ENCODE measurements around the gene FAM210A.

GRCh38 chr18:13676471-13676870, 49.9 kb downstream of the FAM210A start:
- TF ChIP-seq CTCF (IDR thresholded peaks at IDR 0.05) (no peak), POLR2A (IDR thresholded peaks at IDR 0.05) (no peak)

Data from uterus (tissue), 2 donors.